Right lobe of liver (tissue), 4 donors: ENCODE measurements around the gene AIP.

Experiments
- CTCF ChIP-seq, 4 donors: fragments of 200-600 bp in 3 of 4; fragments of 450-650 bp in 1 of 4; IDR thresholded peaks; one replicate each; pipeline versions ENCODE4 v1.5.1 to v1.8.0; 2016 to 2022; ENCODE audit warnings: antibody characterized with exemption in 4 of 4, mild to moderate bottlenecking in 2 of 4
- POLR2A ChIP-seq: fragments of 450-650 bp; IDR thresholded peaks from one replicate; pipeline ENCODE4 v1.6.1; 2017; ENCODE audit warnings: antibody characterized with exemption, mild to moderate bottlenecking
- donor health status: DM: no; HTN: no; CAD: no.
- donor health status: DM: no; HTN: no; CAD: no.
- donor health status: DM: no; HTN: yes; CAD: no.

- TF ChIP-seq CTCF (IDR thresholded peaks at IDR 0.05) (no peak), POLR2A (no peak)
These were observed 51.3 kb downstream of the AIP start for GRCh38 chr11:67534070-67534679.
